Nephron (organoid): ENCODE data around the gene DNM2.
A peak's percentile ranks its signal among the peaks of the same experiment; 100 is the strongest.
"Not testable (repeated sequence)": the region's sequence is repeated elsewhere in the genome, so short reads cannot be mapped to it uniquely, and the experiment has no call there.

Experiments
- H3K27ac Mint-ChIP-seq, 3 experiments: 2 replicates each; pipeline ENCODE4 v1.8.0; 2020; ENCODE audit warnings: mixed read lengths in 3 of 3, mild to moderate bottlenecking in 2 of 3, moderate library complexity in 1 of 3
- H3K27me3 Mint-ChIP-seq: 2 replicates; pipeline ENCODE4 v1.8.0; 2021; ENCODE audit warnings: low read depth, mild to moderate bottlenecking, moderate library complexity, mixed read lengths
- H3K36me3 Mint-ChIP-seq: 2 replicates; pipeline ENCODE4 v1.8.0; 2020; ENCODE audit warnings: low read depth, mixed read lengths
- H3K4me1 Mint-ChIP-seq: 2 replicates; pipeline ENCODE4 v1.8.0; 2020; ENCODE audit warnings: mixed read lengths
- H3K4me3 Mint-ChIP-seq, 3 experiments: 2 replicates each; pipeline ENCODE4 v1.8.0; 2020; ENCODE audit warnings: mild to moderate bottlenecking in 3 of 3, mixed read lengths in 3 of 3, moderate library complexity in 2 of 3
- H3K9me3 Mint-ChIP-seq: 2 replicates; pipeline ENCODE4 v1.8.0; 2020; ENCODE audit warnings: mixed read lengths
- CTCF ChIP-seq, 3 experiments: fragments of 200-600 bp; sonication (generic); IDR thresholded peaks; one replicate each; pipeline ENCODE4 v1.5.0; 2021; ENCODE audit warnings: antibody characterized with exemption in 3 of 3; ENCODE audit not compliant: unreplicated experiment in 3 of 3

DNM2 gene

GRCh38 chr19:10876459-10877240 is 158.8 kb downstream of the DNM2 start:
- TF ChIP-seq CTCF (IDR thresholded peaks at IDR 0.05; ENCODE audit: unreplicated experiment in 3 of 3): no peak
- Mint-ChIP-seq H3K27me3 (no peaks in the 10 kb centered on the region), H3K27ac (peak overlapping the region in 1 of 3 experiments; percentile 40), H3K4me3 (no peak overlapping the region), H3K36me3 (no peaks in the 10 kb centered on the region), H3K9me3 (no peaks in the 10 kb centered on the region), H3K4me1 (peaks cover 35% of the 10 kb centered on the region)

- H3K36me3 Mint-ChIP-seq: not testable (repeated sequence)
- peak overlapping the region in 2 of 3 experiments; percentile 45 to 59 for H3K27ac Mint-ChIP-seq
These were observed 159.7 kb downstream of the DNM2 start for GRCh38 chr19:10877608-10878007.

GRCh38 chr19:10878253-10878652 is 160.4 kb downstream of the DNM2 start:
- Mint-ChIP-seq H3K36me3 (no peaks in the 10 kb centered on the region), H3K27ac (peak overlapping the region; percentile 41 to 59 (median 45)), H3K27me3 (no peaks in the 10 kb centered on the region), H3K4me3 (no peak overlapping the region), H3K9me3 (no peaks in the 10 kb centered on the region), H3K4me1 (peaks cover 30% of the 10 kb centered on the region)
- TF ChIP-seq CTCF (IDR thresholded peaks at IDR 0.05; ENCODE audit: unreplicated experiment in 3 of 3): no peak

More at GRCh38 chr19:10877608-10878007, 159.7 kb downstream of the DNM2 start:
- H3K9me3 Mint-ChIP-seq, H3K27me3 Mint-ChIP-seq, H3K4me3 Mint-ChIP-seq: not testable (repeated sequence)
- H3K4me1 Mint-ChIP-seq: peaks cover 36% of the 10 kb centered on the region
